Upper lobe of right lung (tissue), 1 donor: ENCODE measurements around the gene PIGQ. TPM values are rescaled to one million over a fixed set of nuclear protein-coding genes. Genes with fewer than 3 reads are reported as not detected.

Experiments used
- ATAC-seq: fragments of 200-7000 bp; cut with Tn5 transposase; one replicate; pipeline ENCODE4 v1.9.1; 2020; ENCODE audit warnings: mild to moderate bottlenecking, moderate library complexity
- DNase-seq: peaks from one replicate; pipeline ENCODE4 v3.0.0-alpha.2; 2020
- H3K27ac ChIP-seq: fragments of 200-600 bp; one replicate; pipeline ENCODE4 v1.8.0; 2022
- H3K27me3 ChIP-seq: fragments of 200-600 bp; one replicate; pipeline ENCODE4 v1.8.0; 2022; ENCODE audit warnings: mild to moderate bottlenecking
- H3K36me3 ChIP-seq: fragments of 200-600 bp; one replicate; pipeline ENCODE4 v1.8.0; 2022
- H3K4me1 ChIP-seq: fragments of 200-600 bp; one replicate; pipeline ENCODE4 v1.8.0; 2022
- H3K4me3 ChIP-seq: fragments of 200-600 bp; one replicate; pipeline ENCODE4 v1.8.0; 2022; ENCODE audit warnings: mild to moderate bottlenecking
- H3K9me3 ChIP-seq: fragments of 200-600 bp; one replicate; pipeline ENCODE4 v1.8.0; 2022
- intact Hi-C: fragments of 100-400 bp; cut with DNase I; formaldehyde crosslinking; loops from one replicate; pipeline ENCODE4 v1.11.0; 2022
- total RNA-seq: library from RNA; stranded (reverse); fragmentation: NEBNext Ultra II Directional; extraction: Animal tissue kit (Norgen Biotek cat#: 25700); gene quantifications from one replicate; pipeline ENCODE4 v1.2.1, GENCODE V29; 2021
- TF ChIP-seq, protein P1 (sequence below): fragments of 200-600 bp; IDR thresholded peaks from one replicate; pipeline ENCODE4 v1.8.0; 2022; ENCODE audit warnings: antibody characterized with exemption
- donor health status: DM: no; HTN: yes; CAD: no; lungs with severe emphysema.

Gene PIGQ
- total RNA-seq, 1 donor from 2014 or later, result 59.4 TPM

DNA sequence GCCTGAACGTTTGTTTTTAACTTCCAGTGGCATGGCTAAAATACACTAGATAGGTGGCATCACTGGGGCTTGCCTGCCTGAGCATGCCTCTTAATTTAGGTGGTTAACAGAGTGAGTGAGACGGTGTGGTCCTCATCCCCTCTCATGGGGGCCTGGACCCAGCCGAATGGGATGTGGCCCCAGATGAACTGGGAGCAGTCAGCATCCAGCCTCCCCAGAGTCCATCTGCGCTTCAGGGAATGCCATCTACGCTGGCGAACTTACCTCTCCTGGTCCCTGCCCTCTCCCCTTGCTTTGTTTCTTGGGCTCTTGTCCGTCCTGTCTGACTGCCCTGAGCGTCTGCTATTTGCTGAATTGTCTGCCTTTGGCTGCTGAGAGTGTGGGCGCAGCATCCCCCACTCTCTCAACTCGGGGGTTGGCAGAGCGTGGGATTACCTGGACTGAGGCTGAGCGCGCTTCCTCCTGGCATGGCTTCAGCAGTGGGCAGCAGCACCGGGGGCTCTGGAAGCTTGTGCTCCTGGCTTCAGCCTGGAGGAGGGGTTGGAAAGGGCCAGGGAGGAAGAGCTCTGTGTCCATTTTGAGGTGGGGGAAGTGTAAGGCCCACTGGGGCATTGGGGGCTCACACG is 22.2 kb downstream of the PIGQ start:
- H3K4me1 ChIP-seq, result peaks cover 53% of the 10 kb centered on the region
- H3K27me3 ChIP-seq, result no peaks in the 10 kb centered on the region
- TF ChIP-seq, protein P1, sequence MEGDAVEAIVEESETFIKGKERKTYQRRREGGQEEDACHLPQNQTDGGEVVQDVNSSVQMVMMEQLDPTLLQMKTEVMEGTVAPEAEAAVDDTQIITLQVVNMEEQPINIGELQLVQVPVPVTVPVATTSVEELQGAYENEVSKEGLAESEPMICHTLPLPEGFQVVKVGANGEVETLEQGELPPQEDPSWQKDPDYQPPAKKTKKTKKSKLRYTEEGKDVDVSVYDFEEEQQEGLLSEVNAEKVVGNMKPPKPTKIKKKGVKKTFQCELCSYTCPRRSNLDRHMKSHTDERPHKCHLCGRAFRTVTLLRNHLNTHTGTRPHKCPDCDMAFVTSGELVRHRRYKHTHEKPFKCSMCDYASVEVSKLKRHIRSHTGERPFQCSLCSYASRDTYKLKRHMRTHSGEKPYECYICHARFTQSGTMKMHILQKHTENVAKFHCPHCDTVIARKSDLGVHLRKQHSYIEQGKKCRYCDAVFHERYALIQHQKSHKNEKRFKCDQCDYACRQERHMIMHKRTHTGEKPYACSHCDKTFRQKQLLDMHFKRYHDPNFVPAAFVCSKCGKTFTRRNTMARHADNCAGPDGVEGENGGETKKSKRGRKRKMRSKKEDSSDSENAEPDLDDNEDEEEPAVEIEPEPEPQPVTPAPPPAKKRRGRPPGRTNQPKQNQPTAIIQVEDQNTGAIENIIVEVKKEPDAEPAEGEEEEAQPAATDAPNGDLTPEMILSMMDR, result no peak
- ATAC-seq (no peak), DNase-seq (no peak)
- H3K4me3 ChIP-seq, result peak overlapping the region; percentile 86
- H3K9me3 ChIP-seq, result no peaks in the 10 kb centered on the region
- H3K36me3 ChIP-seq, result no peaks in the 10 kb centered on the region
- peak overlapping the region; percentile 85 for H3K27ac ChIP-seq
- intact Hi-C loops, result no loop called here

DNA sequence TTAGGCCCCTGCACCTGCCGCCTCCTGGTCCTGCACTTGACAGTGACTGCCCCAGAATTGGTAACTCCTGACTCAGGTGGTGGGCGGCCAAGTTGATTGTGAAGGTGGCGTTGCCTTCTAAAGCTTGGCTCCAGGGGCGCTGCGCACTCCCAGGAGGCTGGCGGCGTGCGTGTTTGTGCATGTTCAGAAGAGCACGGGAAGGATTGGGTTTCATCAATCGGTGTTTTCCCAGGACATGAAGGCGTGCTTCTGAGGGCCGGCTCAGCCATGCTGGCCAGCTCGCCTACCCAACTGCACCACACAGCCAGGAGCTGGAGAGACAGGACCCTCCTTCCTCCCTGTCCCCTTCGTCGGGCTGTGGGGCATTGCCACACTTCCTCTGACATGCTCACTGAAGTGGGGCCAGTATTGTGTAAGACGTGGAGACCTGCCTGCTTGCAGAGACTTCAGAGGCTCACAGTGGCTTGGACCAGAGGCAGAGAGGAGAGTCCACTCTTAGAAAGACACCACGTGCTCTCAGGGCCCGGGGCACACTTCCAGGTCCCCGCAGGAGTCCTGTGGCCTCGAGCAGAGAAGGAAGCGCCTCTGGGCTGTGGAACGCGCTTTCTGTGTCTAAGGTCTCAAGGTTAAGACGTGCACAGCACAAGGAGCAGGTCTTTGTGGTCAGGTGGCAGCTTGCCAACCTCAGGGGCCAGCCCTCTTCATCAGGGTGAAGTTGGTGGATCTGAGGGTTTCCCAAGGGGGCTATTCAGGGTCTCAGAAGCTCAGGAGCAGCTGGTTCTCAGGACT is 22.9 kb downstream of the PIGQ start:
- H3K27ac ChIP-seq, result peak overlapping the region; percentile 85
- H3K27me3 ChIP-seq, result no peaks in the 10 kb centered on the region
- peak; percentile 90 for DNase-seq
- ATAC-seq, result peak; percentile 11
- H3K9me3 ChIP-seq, result no peaks in the 10 kb centered on the region
- peak overlapping the region; percentile 19 for H3K4me3 ChIP-seq
- intact Hi-C loops, result no loop called here
- peaks cover 46% of the 10 kb centered on the region for H3K4me1 ChIP-seq
- TF ChIP-seq, protein P1, result no peak
- H3K36me3 ChIP-seq, result no peaks in the 10 kb centered on the region

DNA sequence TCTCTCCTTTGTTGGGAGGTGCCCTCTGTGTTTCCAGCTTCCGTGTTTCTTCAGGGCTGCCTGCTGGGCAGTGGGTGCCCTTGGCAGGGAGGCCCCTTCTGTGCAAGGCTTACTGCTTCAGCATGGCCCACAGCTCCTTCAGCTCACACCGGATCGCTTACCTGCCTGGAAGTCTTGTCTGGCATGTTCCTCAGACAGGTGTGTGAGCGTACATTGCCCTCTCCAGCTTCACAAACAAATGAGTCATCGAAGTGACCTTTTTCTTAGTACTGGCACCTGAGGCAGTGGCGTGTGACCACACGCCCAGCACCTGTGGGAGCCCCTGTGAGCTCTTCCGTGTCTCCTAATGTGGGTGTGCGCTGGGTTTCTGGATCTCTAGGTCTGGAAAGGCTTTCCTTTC is 23.6 kb downstream of the PIGQ start:
- no peaks in the 10 kb centered on the region for H3K27me3 ChIP-seq
- H3K9me3 ChIP-seq, result no peaks in the 10 kb centered on the region
- no peak overlapping the region for H3K4me3 ChIP-seq
- no peaks in the 10 kb centered on the region for H3K36me3 ChIP-seq
- intact Hi-C loops, result no loop called here
- TF ChIP-seq, protein P1, result no peak
- H3K4me1 ChIP-seq, result peaks cover 39% of the 10 kb centered on the region
- ATAC-seq (peak; percentile 5), DNase-seq (no peak)
- peak overlapping the region; percentile 85 for H3K27ac ChIP-seq

DNA sequence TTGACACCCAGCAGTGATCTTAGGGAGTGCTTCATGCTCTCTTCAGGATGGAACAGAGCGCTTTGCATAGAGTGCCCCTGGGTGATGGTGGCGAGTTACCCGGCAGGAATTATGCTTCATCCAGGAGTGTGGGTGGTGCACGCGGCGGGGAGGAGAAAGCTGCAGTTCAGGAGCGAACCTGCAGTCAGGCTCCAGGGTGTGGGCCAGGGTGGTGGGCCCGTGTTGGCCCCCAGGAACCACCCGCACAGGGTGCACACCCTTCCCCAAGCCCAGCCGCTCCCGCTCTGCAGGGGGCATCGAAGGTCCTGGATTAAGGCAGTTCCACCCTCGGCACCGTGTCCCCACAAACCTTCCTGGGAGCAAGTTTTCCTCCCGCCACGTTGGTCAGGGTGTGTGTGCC is 24.0 kb downstream of the PIGQ start:
- H3K9me3 ChIP-seq, result no peaks in the 10 kb centered on the region
- DNase-seq (no peak), ATAC-seq (no peak)
- intact Hi-C loops, result no loop called here
- no peak overlapping the region for H3K4me3 ChIP-seq
- TF ChIP-seq, protein P1, result no peak
- no peaks in the 10 kb centered on the region for H3K27me3 ChIP-seq
- peak overlapping the region; percentile 85 for H3K27ac ChIP-seq
- H3K4me1 ChIP-seq, result peaks cover 39% of the 10 kb centered on the region
- H3K36me3 ChIP-seq, result no peaks in the 10 kb centered on the region

DNA sequence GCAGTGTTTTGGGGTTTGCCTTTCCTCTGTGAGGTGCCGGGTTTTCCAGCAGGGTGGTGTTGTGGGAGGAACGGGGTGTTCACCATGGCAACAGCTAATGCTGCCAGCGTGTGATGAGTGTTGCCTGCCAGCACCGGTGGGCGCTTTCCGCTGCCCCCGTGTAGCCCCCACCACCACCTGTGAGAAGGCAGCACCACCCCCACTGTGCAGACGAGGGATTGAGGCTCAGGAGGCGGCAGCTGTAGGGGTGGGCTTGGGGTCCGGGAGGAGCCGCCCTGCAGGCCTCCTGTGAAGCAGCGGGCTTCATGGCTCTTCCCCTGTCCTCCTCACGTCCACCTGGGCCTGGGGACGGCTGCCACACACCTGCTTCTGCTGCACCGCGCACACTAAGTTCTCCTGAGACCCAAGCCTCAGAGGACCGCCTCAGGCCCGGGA is 25.3 kb downstream of the PIGQ start:
- DNase-seq (no peak), ATAC-seq (no peak)
- Histone ChIP-seq H3K27me3 (no peaks in the 10 kb centered on the region), H3K27ac (no peak overlapping the region), H3K4me3 (no peak overlapping the region), H3K4me1 (peaks cover 39% of the 10 kb centered on the region), H3K36me3 (no peaks in the 10 kb centered on the region), H3K9me3 (no peaks in the 10 kb centered on the region)
- TF ChIP-seq, protein P1, result no peak
- intact Hi-C loops, result no loop called here
